DND-41 (cell line): ENCODE measurements around the gene MUC21.

Source experiments
- CTCF ChIP-seq: IDR thresholded peaks from 2 replicates; pipeline ENCODE4 v1.5.1; 2012; ENCODE audit warnings: borderline replicate concordance, low read length, moderate library complexity, mild to moderate bottlenecking; ENCODE audit not compliant: poor library complexity, severe bottlenecking; ENCODE audit errors: extremely low read depth
- EZH2 ChIP-seq: IDR thresholded peaks from 3 replicates; pipeline ENCODE4 v1.6.1; 2012; ENCODE audit warnings: borderline replicate concordance, low read depth, mild to moderate bottlenecking, moderate library complexity, low read length, inconsistent platforms; ENCODE audit not compliant: severe bottlenecking

GRCh38 chr6:31031095-31031494 is 47.6 kb downstream of the MUC21 start:
- TF ChIP-seq CTCF, result no peak
- no peak for TF ChIP-seq EZH2
